GM18499 (cell line): ENCODE results near the gene SLC50A1.
"Not testable (repeated sequence)": the region's sequence is repeated elsewhere in the genome, so short reads cannot be mapped to it uniquely, and the experiment has no call there.

Source experiments
- ATAC-seq: cut with Tn5 transposase; IDR thresholded peaks from one replicate; pipeline ENCODE4 v1.9.1; 2021; ENCODE audit warnings: moderate number of reproducible peaks; ENCODE audit not compliant: insufficient read depth, unreplicated experiment

Gene SLC50A1

GRCh38 chr1:155168105-155168445 lies 32.4 kb downstream of the SLC50A1 start:
- ATAC-seq = not testable (repeated sequence)

- ATAC-seq = no peak
Observed at GRCh38 chr1:155168456-155169210, 33.0 kb downstream of the SLC50A1 start.

- ATAC-seq = no peak
Observed at GRCh38 chr1:155169541-155169940, 33.9 kb downstream of the SLC50A1 start.

- ATAC-seq = no peak
Observed at GRCh38 chr1:155170101-155170785, 34.6 kb downstream of the SLC50A1 start.

- ATAC-seq = no peak
Observed at GRCh38 chr1:155170806-155171205, 35.2 kb downstream of the SLC50A1 start.

GRCh38 chr1:155171836-155172731 lies 36.4 kb downstream of the SLC50A1 start:
- ATAC-seq = no peak

- peak; percentile 54 for ATAC-seq
Observed at GRCh38 chr1:155172732-155173477, 37.3 kb downstream of the SLC50A1 start, which contains the start of gene KRTCAP2. TSS of gene KRTCAP2 (minus strand) at chr1:155173304. CDS start at chr1:155173224, 80 bp downstream.

GRCh38 chr1:155173478-155174323 lies 38.0 kb downstream of the SLC50A1 start, which contains the start of gene TRIM46:
TSS of gene TRIM46 (plus strand) at chr1:155173849. CDS start at chr1:155173967, 118 bp downstream.
- no peak for ATAC-seq

GRCh38 chr1:155174324-155175280 lies 39.0 kb downstream of the SLC50A1 start:
- no peak for ATAC-seq

- no peak for ATAC-seq
Observed at GRCh38 chr1:155175281-155175926, 39.8 kb downstream of the SLC50A1 start.

- no peak for ATAC-seq
Observed at GRCh38 chr1:155175927-155176371, 40.3 kb downstream of the SLC50A1 start.

GRCh38 chr1:155176544-155177071 lies 41.0 kb downstream of the SLC50A1 start:
- no peak for ATAC-seq

GRCh38 chr1:155177192-155177917 lies 41.7 kb downstream of the SLC50A1 start:
- no peak for ATAC-seq

GRCh38 chr1:155177918-155178281 lies 42.2 kb downstream of the SLC50A1 start:
- ATAC-seq = no peak

GRCh38 chr1:155178441-155179111 lies 42.9 kb downstream of the SLC50A1 start:
- ATAC-seq = no peak
